ENCODE data around the gene OPRL1.
"Not testable (repeated sequence)": the region's sequence is repeated elsewhere in the genome, so short reads cannot be mapped to it uniquely, and the experiment has no call there.

OPRL1 gene

GRCh38 chr20:64119681-64120341, 39.9 kb downstream of the OPRL1 start:
- no peak for DNase-seq

- DNase-seq: no peak
These were observed 41.7 kb downstream of the OPRL1 start for GRCh38 chr20:64121586-64121985.

DNA sequence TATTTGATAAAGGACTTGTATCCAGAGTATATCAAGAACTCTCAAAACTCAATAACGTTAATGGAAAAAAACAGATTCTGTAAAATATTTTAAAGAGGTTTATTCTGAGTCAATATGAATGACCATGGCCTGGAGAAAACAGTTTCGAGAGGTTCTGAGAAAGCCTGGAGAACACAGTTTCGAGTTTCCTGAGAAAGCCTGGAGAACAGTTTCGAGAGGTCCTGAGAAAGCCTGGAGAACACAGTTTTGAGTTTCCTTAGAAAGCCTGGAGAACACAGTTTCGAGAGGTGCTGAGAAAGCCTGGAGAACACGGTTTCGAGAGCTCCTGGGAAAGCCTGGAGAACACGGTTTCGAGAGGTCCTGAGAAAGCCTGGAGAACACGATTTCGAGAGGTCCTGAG, 43.0 kb downstream of the OPRL1 start:
- not testable (repeated sequence) for DNase-seq

DNA sequence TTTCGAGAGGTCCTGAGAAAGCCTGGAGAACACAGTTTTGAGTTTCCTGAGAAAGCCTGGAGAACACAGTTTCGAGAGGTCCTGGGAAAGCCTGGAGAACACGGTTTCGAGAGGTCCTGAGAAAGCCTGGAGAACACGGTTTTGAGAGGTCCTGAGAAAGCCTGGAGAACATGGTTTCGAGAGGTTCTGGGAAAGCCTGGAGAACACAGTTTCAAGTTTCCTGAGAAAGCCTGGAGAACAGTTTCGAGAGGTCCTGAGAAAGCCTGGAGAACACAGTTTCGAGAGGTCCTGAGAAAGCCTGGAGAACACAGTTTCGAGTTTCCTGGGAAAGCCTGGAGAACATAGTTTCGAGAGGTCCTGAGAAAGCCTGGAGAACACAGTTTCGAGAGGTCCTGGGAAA, 43.6 kb downstream of the OPRL1 start:
- not testable (repeated sequence) for DNase-seq

GRCh38 chr20:64129146-64129782, 49.4 kb downstream of the OPRL1 start:
- no peak for DNase-seq

GRCh38 chr20:64130271-64130670, 50.4 kb downstream of the OPRL1 start:
- no peak for DNase-seq

GRCh38 chr20:64130876-64131275, 51.0 kb downstream of the OPRL1 start:
- DNase-seq: no peak

GRCh38 chr20:64131406-64131805, 51.5 kb downstream of the OPRL1 start:
- peak; percentile 19 for DNase-seq

DNA sequence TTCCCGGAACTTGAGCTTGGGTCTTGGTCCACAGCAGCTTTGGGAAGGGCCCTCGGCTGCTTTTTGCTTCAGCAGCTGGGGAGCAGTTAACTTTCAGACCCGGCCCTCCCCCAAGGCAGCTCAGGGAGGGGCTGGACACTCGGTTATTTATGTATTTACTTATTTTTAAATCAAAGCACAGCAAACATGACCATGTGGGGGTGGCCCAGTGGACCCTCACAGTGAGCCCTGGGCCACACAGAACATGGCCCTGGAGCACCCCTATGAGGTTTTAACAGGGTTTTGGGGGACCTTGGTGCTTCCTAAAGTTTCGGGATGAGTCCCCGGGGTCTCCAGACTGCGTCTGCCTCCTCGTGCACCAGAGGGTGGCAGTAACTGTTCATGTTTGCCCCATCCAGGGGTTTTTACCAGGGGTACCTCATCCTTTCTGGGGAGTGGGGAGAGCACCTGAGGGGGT, 54.1 kb downstream of the OPRL1 start:
- DNase-seq: peak; percentile 25

DNA sequence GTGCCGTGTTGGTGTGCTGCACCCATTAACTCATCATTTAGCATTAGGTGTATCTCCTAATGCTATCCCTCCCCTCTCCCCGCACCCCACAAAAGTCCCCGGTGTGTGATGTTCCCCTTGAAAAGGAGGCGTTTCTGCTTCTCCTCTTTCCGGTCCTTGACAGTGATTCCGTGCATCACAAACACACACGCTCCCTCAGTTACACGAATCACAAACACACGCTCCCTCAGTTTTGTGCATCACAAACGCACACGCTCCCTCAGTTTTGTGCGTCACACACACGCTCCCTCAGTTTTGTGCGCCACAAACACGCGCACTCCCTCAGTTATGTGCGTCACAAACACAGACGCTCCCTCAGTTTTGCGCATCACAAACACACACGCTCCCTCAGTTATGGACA, 54.9 kb downstream of the OPRL1 start:
- not testable (repeated sequence) for DNase-seq

- DNase-seq: no peak
These were observed 56.3 kb downstream of the OPRL1 start for GRCh38 chr20:64136004-64136710.

GRCh38 chr20:64137598-64138031, 57.7 kb downstream of the OPRL1 start:
- DNase-seq: no peak

- DNase-seq: no peak
These were observed 58.5 kb downstream of the OPRL1 start for GRCh38 chr20:64138276-64138815.

GRCh38 chr20:64139199-64140060, 59.5 kb downstream of the OPRL1 start:
- DNase-seq: no peak

GRCh38 chr20:64140061-64140931, 60.4 kb downstream of the OPRL1 start:
- DNase-seq: no peak

GRCh38 chr20:64140956-64141355, 61.1 kb downstream of the OPRL1 start:
- DNase-seq: no peak

DNA sequence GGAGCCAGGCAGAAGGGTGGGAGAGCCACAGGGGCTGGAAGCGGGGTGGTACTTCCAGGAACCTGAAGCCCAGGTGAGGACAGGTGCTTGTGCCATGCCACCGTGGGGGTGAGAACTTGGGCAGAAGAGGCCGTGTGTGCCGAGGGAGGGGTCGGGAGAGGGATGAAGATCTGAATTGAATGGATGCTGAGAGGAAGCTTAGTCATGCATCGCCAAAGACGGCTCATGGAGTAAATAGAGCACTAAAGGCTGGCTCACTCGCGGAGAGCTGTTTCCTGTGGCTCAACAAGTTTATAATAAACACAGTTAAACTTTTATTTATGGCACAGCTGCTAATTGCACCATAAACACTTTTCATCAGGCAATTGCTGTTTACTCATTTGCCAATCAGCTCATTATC, 62.7 kb downstream of the OPRL1 start:
- peak; percentile 13 for DNase-seq

DNA sequence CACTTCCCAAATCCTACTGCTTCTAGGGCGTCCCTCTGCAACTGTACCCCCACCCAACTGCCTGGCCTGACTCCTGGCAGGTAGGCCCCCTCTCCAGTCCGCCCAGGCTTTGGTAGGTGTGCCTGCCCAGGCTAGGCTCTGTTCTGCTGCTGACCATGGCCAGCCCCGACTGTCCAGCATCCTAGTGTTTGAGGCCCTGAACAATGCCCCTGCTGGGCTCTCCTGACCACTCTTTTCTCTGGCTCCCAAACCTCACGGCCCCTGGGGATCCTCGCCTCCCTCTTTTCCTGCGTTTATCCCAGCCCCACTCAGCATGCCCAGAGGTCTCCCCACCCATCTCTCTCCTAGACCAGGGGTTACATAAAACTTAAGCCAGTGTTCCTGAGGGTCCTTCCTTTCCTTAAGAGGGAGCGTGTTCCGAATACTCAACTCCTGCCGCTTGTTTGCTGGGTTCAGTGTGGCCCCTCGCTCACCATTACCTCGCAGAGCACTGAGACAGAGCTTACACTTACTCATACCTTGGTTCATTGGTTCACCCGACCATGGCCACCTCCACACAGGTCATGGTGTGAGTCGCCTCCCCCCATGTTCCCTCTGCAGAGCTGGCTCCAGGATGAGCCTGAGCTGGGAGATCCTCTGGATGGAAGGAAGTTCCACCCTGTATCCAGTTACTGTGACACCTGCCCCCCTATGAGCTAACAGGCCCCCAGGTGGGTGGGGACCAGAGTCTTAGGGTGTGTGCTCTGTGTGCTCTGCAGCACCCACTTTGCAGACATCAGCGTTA, 63.3 kb downstream of the OPRL1 start:
- no peak for DNase-seq

DNA sequence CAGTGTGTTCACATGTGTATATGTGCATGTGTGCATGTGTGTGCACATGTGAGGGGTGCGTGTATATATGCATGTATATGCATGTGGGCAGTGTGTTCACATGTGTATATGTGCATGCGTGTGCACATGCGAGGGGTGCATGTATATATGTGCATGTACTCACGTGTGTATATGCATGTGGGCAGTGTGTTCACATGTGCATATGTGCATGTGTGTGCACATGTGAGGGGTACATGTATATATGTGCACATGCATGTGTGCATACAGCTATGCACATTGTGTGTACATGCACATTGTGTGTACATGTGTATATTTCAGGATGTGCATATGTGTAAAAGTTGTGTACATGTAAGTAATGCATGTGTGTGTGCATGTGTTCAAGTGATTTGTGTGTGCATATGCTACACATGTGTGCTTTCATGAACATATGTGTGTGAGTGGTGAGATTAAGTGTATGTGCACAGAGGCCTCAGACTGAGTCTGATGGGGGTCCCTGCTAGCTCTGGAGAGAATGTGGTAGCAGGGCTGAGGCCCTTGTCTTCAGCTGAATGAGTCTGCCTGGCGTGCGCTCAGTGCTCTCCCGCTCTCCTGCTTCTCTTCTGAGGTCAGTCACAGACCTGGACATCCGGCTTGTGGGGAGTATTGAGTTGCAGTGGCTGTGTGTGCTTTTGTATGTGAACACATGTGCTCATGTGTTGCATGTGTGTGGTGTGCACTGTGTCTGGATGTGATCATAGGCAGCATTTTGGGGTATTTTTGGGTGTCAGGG, 64.4 kb downstream of the OPRL1 start:
- no peak for DNase-seq
